Testis (tissue), 3 donors: Measurements from ENCODE around the gene CXXC5. TPM values are rescaled to one million over a fixed set of nuclear protein-coding genes. Genes with fewer than 3 reads are reported as not detected.

Source experiments
- DNase-seq: peaks from one replicate; pipeline ENCODE4 v3.0.0-alpha.2; 2019
- H3K27ac ChIP-seq, 2 donors: fragments of 200-600 bp; sonication (generic); one replicate each; pipeline ENCODE4 v1.5.1; 2019
- H3K27me3 ChIP-seq: fragments of 200-600 bp; sonication (generic); one replicate; pipeline ENCODE4 v1.5.1; 2019
- H3K36me3 ChIP-seq: fragments of 200-600 bp; sonication (generic); one replicate; pipeline ENCODE4 v1.5.1; 2017; ENCODE audit warnings: low read depth; ENCODE audit errors: missing control alignments
- H3K4me1 ChIP-seq: fragments of 200-600 bp; sonication (generic); one replicate; pipeline ENCODE4 v1.5.1; 2019
- H3K4me3 ChIP-seq, 2 donors: fragments of 200-600 bp; sonication (generic); one replicate each; pipeline ENCODE4 v1.5.1; 2017 to 2019
- H3K9me3 ChIP-seq: fragments of 200-600 bp; sonication (generic); one replicate; pipeline ENCODE4 v1.5.1; 2017
- CTCF ChIP-seq, 3 experiments: fragments of 450-650 bp in 2 of 3; fragments of 200-600 bp in 1 of 3; sonication (generic) in 1 of 3; IDR thresholded peaks; one replicate each; pipeline ENCODE4 v1.5.1; 2016 to 2019; ENCODE audit warnings: antibody characterized with exemption in 3 of 3, mild to moderate bottlenecking in 2 of 3, moderate library complexity in 1 of 3
- POLR2A ChIP-seq: fragments of 450-650 bp; IDR thresholded peaks from one replicate; pipeline ENCODE4 v1.6.1; 2017; ENCODE audit warnings: antibody characterized with exemption, mild to moderate bottlenecking, moderate library complexity
- WGBS, 2 donors: methylation state at CpG; one replicate each; pipeline ENCODE4 v1.1.5; 2018; 5-methylcytosine and 5-hydroxymethylcytosine counted together
- intact Hi-C: fragments of 100-400 bp; cut with DNase I; formaldehyde crosslinking; loops from one replicate; pipeline ENCODE4 v1.15.1; 2023; ENCODE audit warnings: low total_unique reads
- polyA plus RNA-seq: library from polyadenylated mRNA; stranded (reverse); fragments of 350-450 nt; fragmentation: Illumina TruSeq; extraction: RNeasy Lipid Tissue Mini Kit (QIAGEN cat#74804); gene quantifications from one replicate; pipeline ENCODE4 v1.2.3, GENCODE V29; 2014; ENCODE audit warnings: low read depth, low replicate concordance; ENCODE audit not compliant: insufficient read depth
- total RNA-seq, 2 donors: library from RNA; depleted of rRNA; stranded (reverse); fragments of >200 nt; gene quantifications; one replicate each; pipeline ENCODE4 v1.2.3, GENCODE V29; 2016

The CXXC5 gene
- total and polyA plus RNA-seq, 3 donors from 2014 or later: 71.1 to 94.7 (median 78.3) TPM

DNA sequence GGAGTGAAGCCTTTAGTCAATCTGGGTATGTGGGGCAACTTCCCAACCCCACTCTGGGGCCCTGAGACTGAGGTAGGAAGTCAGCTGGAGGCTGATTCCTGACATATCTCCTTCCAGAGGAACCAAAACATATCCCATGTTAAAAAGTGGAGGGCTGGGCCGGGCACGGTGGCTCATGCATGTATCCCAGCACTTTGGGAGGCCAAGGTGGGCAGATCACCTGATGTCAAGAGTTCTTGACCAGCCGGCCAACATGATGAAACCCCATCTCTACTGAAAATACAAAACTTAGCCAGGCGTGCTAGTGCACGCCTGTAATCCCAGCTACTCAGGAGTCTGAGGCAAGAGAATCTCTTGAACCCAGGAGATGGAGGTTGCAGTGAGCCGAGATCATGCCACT, 44.0 kb downstream of the CXXC5 start:
- no peak for TF ChIP-seq POLR2A
- no peak for TF ChIP-seq CTCF (IDR thresholded peaks at IDR 0.05)
- Histone ChIP-seq H3K4me3 (no peak overlapping the region), H3K27me3 (no peaks in the 10 kb centered on the region), H3K36me3 (no peaks in the 10 kb centered on the region), H3K27ac (no peak overlapping the region), H3K9me3 (no peaks in the 10 kb centered on the region), H3K4me1 (peaks cover 22% of the 10 kb centered on the region)
- DNase-seq: no peak
- WGBS, 2 donors: 92 to 96% methylated on average over 5 to 6 of the region's 6 CpGs
- intact Hi-C loops: loop anchor here (10.0 kb wide), 1 partner anchor 57 kb away; no protein-coding TSS in a partner anchor

- no peaks in the 10 kb centered on the region for H3K36me3 ChIP-seq
- H3K27ac ChIP-seq: no peak overlapping the region
- DNase-seq: no peak
- TF ChIP-seq CTCF (IDR thresholded peaks at IDR 0.05) (no peak), POLR2A (no peak)
- 77 to 83% methylated on average over 6 to 8 of the region's 8 CpGs for WGBS, 2 donors
- intact Hi-C loops: loop anchor here (10.0 kb wide), 1 partner anchor 58 kb away; no protein-coding TSS in a partner anchor
- H3K9me3 ChIP-seq: no peaks in the 10 kb centered on the region
- H3K27me3 ChIP-seq: no peaks in the 10 kb centered on the region
- H3K4me3 ChIP-seq: no peak overlapping the region
- H3K4me1 ChIP-seq: peaks cover 28% of the 10 kb centered on the region
These were observed 44.6 kb downstream of the CXXC5 start for GRCh38 chr5:139692679-139693308.

DNA sequence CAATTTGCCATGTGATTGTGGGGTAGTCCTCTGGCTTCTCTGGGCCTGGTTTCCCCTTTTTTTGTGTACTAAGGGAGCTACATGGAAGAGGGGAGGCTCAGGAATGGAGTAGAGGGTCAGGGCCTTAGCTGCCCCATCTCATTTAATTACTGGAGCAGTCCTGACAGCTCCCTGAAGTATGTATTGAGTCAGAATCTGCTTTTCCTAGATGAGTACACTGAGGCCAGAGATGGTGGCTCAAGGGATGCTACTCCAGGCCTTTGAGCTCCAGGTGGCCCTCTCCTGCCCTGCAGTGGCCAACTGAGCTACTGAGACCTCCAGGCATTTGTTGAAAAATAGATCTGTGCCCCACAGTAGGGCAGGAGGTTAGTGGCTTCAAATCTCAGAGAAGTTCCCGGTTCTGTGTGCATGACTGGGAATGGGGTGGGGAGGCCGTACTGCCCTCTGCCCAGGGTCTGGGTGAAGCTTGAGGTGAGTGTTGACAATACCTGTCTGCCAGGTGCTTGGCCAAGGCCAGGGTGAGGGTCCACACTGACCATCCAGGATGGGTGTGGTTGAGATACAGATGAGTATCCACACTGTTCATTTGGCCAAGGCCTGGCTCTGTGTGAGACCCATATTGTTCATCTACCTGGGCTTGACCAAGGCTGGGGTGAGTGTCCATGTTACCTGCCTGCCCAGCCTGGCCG, 45.7 kb downstream of the CXXC5 start:
- H3K27me3 ChIP-seq: no peaks in the 10 kb centered on the region
- no peaks in the 10 kb centered on the region for H3K36me3 ChIP-seq
- H3K4me1 ChIP-seq: peaks cover 35% of the 10 kb centered on the region
- H3K9me3 ChIP-seq: no peaks in the 10 kb centered on the region
- DNase-seq: no peak
- WGBS, 2 donors: 90 to 94% methylated on average over 2 to 3 of the region's 3 CpGs
- no peak overlapping the region for H3K27ac ChIP-seq
- H3K4me3 ChIP-seq: no peak overlapping the region
- TF ChIP-seq POLR2A (no peak), CTCF (IDR thresholded peaks at IDR 0.05) (no peak)
- intact Hi-C loops: loop anchor here (10.0 kb wide), 1 partner anchor 59 kb away; no protein-coding TSS in a partner anchor

GRCh38 chr5:139694556-139695177, 46.5 kb downstream of the CXXC5 start:
- peaks cover 44% of the 10 kb centered on the region for H3K4me1 ChIP-seq

More at GRCh38 chr5:139694556-139695177, 46.5 kb downstream of the CXXC5 start:
- DNase-seq: no peak
- Histone ChIP-seq H3K27me3 (no peaks in the 10 kb centered on the region), H3K4me3 (no peak overlapping the region), H3K36me3 (no peaks in the 10 kb centered on the region), H3K9me3 (no peaks in the 10 kb centered on the region), H3K27ac (no peak overlapping the region)
- 67 to 82% methylated on average over 1 of the region's 1 CpG for WGBS, 2 donors
- TF ChIP-seq CTCF (IDR thresholded peaks at IDR 0.05) (no peak), POLR2A (no peak)
- intact Hi-C loops: loop anchor here (10.0 kb wide), 1 partner anchor 60 kb away; no protein-coding TSS in a partner anchor
